ENCODE measurements around the gene HYAL3. TPM values are rescaled to one million over a fixed set of nuclear protein-coding genes. Genes with fewer than 3 reads are reported as not detected.

Gene HYAL3
- total and polyA plus RNA-seq, 2 of the 8 experiments (the other 6 are each of a cell fraction or from before 2014, with no cell fraction given) = 3.2 to 12.2 TPM

DNA sequence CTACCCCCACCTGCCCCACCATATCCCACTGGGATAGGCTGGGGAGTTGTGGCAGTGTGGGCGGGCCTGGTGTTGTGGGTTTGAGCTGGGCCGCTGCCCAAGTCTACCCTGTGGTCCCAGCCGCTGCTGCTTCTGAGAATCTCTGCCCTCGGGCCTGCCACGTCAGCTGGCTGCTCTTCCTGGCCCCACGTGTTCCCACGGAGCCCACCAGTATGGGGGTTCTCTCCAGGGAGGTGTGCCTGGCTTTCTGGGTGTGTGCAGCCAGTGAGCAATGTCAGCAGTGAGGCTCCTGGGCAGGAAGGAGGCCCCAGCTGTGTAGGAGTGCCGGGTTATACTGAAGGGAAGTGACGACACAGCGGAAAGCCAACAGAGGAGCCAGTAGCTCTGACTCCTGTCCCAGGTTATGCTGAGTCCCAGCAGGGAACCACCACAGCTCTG is 52.7 kb downstream of the HYAL3 start (continued):
- TF ChIP-seq, protein P1, sequence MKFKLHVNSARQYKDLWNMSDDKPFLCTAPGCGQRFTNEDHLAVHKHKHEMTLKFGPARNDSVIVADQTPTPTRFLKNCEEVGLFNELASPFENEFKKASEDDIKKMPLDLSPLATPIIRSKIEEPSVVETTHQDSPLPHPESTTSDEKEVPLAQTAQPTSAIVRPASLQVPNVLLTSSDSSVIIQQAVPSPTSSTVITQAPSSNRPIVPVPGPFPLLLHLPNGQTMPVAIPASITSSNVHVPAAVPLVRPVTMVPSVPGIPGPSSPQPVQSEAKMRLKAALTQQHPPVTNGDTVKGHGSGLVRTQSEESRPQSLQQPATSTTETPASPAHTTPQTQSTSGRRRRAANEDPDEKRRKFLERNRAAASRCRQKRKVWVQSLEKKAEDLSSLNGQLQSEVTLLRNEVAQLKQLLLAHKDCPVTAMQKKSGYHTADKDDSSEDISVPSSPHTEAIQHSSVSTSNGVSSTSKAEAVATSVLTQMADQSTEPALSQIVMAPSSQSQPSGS (IDR thresholded peaks at IDR 0.05; ENCODE audit: low read length) = no peak
- no peak for TF ChIP-seq ASH2L (IDR thresholded peaks at IDR 0.05; ENCODE audit: low read length)
- TF ChIP-seq, protein P2, sequence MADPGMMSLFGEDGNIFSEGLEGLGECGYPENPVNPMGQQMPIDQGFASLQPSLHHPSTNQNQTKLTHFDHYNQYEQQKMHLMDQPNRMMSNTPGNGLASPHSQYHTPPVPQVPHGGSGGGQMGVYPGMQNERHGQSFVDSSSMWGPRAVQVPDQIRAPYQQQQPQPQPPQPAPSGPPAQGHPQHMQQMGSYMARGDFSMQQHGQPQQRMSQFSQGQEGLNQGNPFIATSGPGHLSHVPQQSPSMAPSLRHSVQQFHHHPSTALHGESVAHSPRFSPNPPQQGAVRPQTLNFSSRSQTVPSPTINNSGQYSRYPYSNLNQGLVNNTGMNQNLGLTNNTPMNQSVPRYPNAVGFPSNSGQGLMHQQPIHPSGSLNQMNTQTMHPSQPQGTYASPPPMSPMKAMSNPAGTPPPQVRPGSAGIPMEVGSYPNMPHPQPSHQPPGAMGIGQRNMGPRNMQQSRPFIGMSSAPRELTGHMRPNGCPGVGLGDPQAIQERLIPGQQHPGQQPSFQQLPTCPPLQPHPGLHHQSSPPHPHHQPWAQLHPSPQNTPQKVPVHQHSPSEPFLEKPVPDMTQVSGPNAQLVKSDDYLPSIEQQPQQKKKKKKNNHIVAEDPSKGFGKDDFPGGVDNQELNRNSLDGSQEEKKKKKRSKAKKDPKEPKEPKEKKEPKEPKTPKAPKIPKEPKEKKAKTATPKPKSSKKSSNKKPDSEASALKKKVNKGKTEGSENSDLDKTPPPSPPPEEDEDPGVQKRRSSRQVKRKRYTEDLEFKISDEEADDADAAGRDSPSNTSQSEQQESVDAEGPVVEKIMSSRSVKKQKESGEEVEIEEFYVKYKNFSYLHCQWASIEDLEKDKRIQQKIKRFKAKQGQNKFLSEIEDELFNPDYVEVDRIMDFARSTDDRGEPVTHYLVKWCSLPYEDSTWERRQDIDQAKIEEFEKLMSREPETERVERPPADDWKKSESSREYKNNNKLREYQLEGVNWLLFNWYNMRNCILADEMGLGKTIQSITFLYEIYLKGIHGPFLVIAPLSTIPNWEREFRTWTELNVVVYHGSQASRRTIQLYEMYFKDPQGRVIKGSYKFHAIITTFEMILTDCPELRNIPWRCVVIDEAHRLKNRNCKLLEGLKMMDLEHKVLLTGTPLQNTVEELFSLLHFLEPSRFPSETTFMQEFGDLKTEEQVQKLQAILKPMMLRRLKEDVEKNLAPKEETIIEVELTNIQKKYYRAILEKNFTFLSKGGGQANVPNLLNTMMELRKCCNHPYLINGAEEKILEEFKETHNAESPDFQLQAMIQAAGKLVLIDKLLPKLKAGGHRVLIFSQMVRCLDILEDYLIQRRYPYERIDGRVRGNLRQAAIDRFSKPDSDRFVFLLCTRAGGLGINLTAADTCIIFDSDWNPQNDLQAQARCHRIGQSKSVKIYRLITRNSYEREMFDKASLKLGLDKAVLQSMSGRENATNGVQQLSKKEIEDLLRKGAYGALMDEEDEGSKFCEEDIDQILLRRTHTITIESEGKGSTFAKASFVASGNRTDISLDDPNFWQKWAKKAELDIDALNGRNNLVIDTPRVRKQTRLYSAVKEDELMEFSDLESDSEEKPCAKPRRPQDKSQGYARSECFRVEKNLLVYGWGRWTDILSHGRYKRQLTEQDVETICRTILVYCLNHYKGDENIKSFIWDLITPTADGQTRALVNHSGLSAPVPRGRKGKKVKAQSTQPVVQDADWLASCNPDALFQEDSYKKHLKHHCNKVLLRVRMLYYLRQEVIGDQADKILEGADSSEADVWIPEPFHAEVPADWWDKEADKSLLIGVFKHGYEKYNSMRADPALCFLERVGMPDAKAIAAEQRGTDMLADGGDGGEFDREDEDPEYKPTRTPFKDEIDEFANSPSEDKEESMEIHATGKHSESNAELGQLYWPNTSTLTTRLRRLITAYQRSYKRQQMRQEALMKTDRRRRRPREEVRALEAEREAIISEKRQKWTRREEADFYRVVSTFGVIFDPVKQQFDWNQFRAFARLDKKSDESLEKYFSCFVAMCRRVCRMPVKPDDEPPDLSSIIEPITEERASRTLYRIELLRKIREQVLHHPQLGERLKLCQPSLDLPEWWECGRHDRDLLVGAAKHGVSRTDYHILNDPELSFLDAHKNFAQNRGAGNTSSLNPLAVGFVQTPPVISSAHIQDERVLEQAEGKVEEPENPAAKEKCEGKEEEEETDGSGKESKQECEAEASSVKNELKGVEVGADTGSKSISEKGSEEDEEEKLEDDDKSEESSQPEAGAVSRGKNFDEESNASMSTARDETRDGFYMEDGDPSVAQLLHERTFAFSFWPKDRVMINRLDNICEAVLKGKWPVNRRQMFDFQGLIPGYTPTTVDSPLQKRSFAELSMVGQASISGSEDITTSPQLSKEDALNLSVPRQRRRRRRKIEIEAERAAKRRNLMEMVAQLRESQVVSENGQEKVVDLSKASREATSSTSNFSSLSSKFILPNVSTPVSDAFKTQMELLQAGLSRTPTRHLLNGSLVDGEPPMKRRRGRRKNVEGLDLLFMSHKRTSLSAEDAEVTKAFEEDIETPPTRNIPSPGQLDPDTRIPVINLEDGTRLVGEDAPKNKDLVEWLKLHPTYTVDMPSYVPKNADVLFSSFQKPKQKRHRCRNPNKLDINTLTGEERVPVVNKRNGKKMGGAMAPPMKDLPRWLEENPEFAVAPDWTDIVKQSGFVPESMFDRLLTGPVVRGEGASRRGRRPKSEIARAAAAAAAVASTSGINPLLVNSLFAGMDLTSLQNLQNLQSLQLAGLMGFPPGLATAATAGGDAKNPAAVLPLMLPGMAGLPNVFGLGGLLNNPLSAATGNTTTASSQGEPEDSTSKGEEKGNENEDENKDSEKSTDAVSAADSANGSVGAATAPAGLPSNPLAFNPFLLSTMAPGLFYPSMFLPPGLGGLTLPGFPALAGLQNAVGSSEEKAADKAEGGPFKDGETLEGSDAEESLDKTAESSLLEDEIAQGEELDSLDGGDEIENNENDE (IDR thresholded peaks at IDR 0.05; ENCODE audit: insufficient replicate concordance, low read length) = no peak
- TF ChIP-seq JUND (IDR thresholded peaks at IDR 0.05; ENCODE audit: low read length) = no peak
- TF ChIP-seq POU5F1 (IDR thresholded peaks at IDR 0.05; ENCODE audit: low read depth, low read length) = no peak
- no peak for TF ChIP-seq TBP (IDR thresholded peaks at IDR 0.05; ENCODE audit: low read depth, low read length)
- TF ChIP-seq EZH2 (IDR thresholded peaks at IDR 0.05; ENCODE audit: low read depth, low read length, severe bottlenecking) = no peak
- TF ChIP-seq KDM5A (IDR thresholded peaks at IDR 0.05; ENCODE audit: low read length) = no peak
- TF ChIP-seq, protein P3, sequence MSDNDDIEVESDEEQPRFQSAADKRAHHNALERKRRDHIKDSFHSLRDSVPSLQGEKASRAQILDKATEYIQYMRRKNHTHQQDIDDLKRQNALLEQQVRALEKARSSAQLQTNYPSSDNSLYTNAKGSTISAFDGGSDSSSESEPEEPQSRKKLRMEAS (IDR thresholded peaks at IDR 0.05) = no peak
- no peak for TF ChIP-seq CTBP2 (IDR thresholded peaks at IDR 0.05; ENCODE audit: borderline replicate concordance, insufficient read depth, insufficient read length, low read length)

All from H1 (cell line).